HuH-7 (cell line): ENCODE results near the gene CFAP161.
"Not testable (repeated sequence)": the region's sequence is repeated elsewhere in the genome, so short reads cannot be mapped to it uniquely, and the experiment has no call there.

ENCODE experiments used
- DNase-seq: peaks from one replicate; pipeline ENCODE4 v3.0.0; 2011; ENCODE audit warnings: low spot score

The CFAP161 gene

DNA sequence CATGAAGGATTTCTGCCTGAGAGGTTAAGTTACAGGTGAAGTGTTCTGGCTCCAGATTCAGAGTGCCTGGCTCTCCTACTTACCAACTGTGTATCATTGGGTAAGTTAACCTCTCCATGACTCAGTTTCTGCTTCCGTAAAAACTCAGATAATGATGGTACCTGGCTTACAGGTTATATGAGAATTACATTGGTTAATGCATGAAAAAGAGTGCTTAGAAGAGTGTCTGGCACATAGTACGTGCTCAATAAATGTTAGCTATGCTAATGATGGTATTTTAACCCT lies 23.8 kb downstream of the CFAP161 start:
- DNase-seq: no peak

DNA sequence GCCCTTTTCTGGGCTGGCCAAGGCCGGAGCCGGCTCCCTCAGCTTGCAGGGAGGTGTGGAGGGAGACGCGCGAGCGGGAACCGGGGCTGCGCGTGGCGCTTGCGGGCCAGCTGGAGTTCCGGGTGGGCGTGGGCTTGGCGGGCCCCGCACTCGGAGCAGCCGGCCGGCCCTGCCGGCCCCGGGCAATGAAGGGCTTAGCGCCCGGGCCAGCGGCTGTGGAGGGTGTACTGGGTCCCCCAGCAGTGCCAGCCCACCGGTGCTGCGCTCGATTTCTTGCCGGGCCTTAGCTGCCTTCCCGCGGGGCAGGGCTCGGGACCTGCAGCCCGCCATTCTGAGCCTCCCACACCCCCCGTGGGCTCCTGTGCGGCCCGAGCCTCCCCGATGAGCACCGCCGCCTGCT lies 24.5 kb downstream of the CFAP161 start:
- not testable (repeated sequence) for DNase-seq

DNA sequence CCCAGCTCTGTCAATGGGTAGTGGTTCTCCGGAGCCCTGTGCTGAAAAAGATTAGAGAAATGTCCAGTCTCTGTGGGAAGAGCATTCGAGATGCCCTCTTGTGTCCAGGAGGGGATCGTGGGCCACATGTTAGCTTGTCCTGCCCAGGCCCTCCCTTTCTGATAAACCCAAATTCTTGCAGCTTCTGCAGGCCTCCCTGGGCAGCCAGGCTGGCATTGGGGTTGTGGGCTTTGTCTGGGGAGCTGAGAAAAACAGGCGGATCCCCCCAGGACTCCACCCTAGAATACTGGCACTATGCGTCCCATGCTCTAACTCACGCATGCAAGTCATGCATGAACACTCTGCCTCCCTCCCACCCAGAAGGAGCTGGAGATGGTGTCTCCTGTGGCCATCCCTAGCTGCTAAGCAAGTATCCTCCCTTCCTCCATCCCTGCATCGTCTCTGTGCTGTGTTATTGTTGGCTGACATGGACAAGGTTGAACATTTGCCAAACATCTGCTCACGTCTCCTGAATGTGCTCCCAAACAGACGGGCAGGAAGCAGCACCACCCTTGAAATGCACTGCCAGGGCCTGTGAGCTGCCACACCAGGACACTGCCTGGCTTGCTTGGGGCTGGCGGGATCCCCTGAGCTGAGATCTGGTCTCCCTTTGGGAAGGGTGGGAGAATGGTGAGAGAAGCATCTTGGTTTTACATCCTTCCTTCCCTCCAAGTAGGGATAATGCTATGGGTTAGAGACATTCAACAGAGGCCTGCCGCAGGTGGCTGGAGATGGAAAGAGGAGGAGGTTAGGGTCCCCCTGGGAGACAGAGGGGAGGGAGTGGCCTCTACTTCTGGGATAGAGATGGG lies 26.5 kb downstream of the CFAP161 start:
- no peak for DNase-seq

DNA sequence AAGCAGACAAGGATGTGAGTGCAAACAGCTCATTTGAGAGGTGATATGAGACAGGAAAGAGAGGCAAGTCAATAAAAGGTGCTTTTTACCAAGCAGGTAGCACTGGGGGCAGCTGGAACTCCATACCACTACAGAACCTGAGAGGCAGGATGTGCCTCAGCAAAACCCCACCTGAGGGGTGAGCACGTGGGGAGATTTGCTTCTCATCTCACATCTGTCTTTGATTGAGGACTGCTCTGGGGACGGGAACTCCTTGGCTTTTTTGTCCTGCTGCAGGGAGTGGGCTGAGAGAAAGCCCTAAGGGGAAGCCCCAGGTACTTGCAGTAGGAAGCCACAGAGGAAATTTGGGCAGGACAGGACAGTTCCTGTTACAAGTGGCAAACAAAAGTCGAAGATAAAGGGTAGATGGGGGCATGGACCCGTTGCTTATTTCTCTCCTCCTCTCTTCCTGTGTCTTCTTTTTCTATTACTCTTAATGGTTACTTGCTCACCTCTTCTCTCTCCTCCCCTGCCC lies 27.1 kb downstream of the CFAP161 start:
- DNase-seq: no peak

DNA sequence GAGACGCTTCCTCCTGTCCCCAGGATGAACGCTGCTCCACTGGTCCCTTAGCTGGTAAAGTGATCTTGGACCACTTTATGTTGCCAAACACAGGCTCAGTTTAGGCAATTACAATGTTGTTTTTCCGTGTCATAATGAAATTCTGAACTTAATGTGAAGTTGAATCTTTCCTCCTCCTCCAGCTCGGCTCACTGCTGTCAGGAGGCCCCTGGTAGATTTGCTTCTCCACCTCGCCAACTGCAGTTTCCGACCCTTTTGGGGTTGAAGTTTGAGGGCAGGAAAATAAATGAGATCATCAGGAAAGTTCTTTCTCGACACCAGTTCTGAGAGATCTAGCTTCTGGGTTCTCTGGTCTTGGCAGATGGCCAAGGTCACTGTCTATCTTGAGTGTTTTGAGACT lies 27.8 kb downstream of the CFAP161 start:
- no peak for DNase-seq

DNA sequence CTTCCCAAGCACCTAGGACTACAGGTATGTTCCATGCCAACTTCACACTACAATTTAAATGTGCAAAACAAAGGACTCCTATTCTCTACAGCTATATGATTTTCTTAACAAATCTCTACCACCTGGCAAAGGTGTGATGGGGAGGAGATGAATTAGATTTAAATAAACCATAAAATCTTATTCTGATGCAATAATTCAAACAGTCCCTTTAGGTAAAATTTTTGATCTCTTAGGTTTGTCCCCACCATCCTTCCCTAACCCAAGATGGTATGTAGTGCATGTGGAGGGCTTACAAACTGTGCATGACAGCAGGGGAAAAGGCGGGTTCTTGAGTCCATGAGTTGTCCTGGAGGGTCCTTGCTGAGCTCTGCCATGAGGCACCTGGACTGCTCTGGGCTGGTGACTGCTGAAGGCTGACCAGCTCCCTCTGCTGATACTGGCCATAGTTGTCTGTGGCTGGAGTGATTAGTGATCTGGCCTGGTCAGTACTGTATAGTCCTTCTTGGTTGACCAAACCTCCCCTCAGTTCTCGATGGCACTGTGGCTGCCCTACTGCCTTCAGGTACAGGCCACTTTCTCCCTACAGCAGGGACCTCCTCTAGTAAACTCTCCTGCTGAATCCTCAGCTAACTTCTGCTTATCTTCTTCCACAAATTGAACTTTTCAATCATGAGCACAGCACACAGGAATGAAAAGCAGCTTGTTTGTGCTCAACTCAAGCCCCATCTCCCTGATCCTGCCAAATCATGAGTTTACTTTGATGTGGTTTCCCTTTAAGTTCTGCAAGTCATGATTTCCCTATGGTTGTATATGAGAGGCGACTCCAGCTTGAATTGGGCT lies 30.1 kb downstream of the CFAP161 start:
- peak; percentile 30 for DNase-seq

DNA sequence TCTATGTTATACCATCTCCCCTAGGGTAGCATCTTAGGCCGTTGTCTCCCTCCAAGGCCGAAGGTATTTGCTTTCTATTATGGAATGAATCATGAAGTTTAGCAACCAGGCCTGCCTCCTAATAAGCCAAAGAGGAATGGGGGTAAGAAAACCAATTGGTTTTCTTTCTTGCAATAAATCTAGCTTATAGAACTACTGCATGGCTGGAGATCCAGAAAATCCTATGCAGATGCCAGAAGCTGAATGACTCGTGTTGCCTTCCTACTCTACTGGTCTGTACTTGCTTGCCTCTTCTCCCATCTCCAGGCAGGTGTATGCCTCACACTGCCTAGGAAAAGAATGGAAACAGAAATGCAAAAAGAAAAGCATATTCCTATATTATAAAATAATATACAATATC lies 31.5 kb downstream of the CFAP161 start:
- DNase-seq: no peak

DNA sequence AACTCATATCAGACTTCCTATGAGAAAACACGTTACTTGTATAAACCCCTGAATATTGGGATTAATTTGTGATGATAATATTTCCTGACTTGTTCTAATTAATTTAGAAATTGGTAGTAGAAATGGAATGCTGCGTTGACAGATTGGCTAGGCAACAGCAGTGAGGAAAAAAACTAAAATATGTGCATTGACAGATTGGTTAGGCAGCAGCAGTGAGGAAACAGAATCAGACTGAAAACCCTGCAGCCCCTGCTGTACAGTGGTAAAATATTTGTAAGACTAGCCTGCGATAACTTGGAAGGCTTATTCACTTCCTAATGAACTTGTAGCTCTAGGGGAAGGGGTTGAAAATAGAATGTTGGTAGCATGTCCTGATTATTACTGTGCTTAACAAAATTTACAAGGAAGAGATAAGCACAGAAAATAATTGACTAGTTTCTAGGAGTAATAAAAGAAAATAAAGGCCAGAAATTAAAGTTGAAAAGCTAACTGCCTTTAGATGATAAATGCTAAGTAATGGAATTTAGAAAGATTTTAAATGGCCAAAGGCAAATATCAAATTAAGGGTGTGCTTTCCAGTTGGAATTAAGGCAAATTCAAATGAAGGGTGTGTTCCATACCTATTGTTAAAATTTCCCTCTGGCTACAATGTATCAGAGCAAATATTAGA lies 32.7 kb downstream of the CFAP161 start:
- DNase-seq: no peak

GRCh38 chr15:81168131-81168526 lies 34.1 kb downstream of the CFAP161 start:
- DNase-seq: no peak

DNA sequence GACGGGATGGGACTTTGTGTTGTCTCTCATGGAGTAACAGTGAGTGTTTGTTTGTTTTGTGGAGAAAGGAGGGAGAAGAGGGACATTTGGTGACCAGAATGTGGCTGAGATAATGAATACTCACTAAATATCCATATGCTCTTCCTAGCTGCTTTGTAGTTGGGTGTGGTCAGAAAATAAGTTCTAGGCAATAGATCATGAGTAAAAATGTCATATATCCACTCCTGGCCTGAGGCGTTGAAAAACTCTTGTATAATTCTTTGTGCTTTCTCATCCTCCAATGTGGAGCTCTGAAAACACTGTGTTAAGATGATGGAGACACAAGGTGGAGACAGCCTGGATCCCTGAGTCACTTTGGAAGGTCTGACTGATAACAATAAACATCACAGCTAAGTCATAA lies 34.6 kb downstream of the CFAP161 start:
- DNase-seq: no peak

- no peak for DNase-seq
Observed at GRCh38 chr15:81170511-81170910, 36.4 kb downstream of the CFAP161 start.

DNA sequence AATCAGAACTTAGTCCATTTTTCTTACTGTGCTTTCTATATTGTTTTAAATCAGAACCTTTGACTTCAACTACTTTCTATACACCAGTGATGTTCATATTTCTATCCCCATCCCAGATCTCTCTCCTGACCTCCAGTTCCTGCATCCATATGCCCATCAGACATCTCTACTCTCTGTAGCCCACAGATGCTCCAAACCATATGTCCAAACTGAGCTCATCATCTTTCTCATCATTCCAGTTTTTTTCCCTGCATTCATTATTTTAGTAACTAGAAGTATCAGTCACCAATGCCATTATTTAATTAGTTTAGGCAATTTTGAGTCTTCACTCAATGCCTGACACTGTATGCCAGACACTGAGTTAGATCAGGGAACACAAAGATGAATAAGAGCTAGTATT lies 37.2 kb downstream of the CFAP161 start:
- DNase-seq: no peak

DNA sequence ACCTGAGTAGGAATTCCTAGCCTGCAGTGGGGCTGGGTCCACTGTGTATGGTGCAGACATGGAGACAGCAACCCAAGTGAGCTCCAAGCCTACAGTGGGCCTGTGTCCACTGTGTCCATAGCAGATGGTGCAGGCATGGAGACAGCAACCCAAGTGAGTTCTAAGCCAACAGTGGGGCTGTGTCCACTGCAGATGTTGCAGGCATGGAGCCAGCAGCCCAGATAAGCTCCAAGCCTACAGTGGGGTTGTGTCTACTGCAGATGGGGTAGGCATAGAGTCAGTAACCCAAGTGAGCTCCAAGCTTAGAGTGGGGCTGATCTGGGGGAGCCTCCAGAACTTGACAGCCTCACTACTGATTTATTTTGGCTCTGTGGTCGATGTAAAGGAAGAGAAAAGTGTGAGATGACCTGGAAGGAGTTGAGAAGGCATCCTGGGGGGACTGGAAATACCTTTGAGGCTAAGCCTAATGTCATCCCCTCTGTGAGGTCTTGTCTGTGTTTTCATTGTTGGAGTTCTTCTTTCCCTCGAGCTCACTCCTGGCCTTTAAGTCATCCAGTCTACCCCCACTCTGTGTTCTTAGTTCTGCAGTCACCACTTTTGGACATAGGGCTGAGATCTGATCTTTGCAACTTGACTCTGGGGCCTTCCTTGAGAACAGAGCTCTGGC lies 40.2 kb downstream of the CFAP161 start:
- no peak for DNase-seq

DNA sequence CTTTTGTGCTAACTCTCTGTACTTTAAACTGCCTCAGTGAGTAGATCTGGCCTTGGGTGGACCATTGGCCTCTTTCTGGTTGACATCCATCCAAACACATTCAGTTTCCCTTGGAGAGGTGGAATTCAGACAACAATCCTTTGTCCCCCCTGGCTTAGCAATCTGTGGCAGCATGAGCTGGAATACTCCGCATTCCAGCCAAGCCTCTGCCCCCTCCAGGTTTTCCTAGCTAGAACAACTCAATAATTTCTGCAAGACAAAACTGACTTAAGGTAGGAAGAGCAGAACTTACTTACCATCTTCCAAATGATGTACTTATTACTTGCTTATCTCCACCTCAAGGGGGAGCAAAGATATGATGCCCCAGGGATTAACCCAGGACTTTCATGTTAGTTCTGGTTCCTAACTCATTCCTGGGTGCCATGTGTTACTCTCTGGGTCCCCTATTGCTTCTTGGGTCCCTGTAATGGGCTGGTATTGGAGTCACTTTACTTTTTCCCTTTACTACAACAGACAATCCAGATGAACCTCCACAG lies 40.8 kb downstream of the CFAP161 start:
- no peak for DNase-seq

DNA sequence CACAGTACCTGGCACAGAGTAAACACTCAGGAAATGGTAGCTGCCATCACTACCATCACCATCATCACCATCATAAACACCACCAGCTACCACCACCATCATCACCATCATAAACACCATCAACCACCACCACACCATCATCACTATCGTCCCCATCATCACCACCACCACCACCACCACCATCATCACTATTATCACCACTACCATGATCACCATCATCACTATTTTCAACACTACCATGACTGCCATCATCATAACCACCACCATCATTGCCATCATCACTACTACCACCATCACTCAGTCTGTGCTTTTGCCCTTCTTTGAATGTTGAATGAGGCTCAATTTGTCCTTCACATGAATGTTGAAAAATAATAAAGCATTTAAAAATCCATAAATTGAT lies 41.4 kb downstream of the CFAP161 start:
- no peak for DNase-seq

DNA sequence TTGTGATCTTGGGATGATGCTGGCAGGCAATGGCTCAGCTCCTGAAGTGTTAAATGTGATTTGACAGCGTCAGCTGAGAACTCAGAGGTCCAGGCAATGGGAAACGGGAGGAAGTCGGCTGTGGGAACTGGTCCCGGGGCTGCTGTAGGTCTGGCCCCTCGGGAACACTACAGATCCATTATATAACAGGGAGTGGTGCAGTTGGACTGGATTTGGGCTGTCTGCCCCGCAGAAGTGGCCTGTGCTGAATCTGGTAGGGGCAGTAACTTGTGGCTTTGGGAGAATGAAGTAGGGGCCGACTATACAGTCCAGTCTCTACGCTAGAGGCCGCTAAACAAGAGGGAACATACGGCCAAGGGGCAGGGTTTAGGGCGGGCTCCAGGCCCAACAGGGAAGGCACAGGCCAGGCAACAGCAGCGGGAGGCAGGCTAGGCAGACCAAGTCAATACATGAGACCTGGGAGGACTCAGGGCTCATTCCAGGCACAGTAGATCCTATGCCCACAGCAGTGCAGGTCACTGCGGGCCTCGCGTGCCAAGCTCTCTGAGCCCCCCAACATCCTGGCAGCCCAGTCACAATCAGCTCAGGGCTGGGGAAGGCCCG lies 42.3 kb downstream of the CFAP161 start:
- no peak for DNase-seq

GRCh38 chr15:81178365-81178764 lies 44.3 kb downstream of the CFAP161 start:
- no peak for DNase-seq

GRCh38 chr15:81181220-81181619 lies 47.1 kb downstream of the CFAP161 start:
- no peak for DNase-seq

DNA sequence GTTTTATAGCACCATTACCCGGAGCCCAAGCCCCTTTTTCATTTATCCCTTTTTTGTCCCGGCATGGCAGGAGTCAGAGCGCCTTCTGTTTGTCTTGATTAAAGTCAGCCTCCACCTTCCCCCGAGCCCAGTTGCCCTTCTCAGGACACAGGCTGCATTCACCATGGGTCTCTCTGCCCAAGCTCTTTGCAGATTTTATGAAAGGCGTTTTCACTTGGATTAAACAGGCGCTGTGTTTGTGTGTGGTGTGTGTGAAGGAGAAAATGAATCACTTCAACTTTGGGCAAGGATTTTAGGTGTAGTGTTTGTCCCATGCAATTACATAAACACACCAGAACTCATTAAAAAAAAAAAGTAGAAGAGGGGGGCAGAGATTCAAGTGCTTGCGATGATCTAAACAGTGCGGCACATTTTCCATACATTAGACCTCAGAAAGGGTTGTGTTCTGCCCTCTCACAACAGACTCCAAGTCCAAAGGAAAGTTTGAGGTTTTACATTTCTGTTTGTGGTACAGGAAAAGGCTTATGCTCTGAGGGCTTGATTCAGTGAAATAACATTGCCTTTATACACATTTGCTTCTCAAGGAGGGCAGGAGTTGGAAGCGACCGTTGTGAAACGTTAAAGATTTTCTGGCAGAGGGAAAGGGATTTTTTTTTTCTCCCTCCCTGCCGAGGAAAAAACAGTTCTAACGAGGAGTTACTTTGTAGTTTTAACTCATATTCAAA lies 48.1 kb downstream of the CFAP161 start:
- no peak for DNase-seq

- no peak for DNase-seq
Observed at GRCh38 chr15:81182756-81183438, 48.8 kb downstream of the CFAP161 start.
